GM19193 (cell line): ENCODE measurements around the gene EPG5.

ENCODE experiments used
- POLR2A ChIP-seq: IDR thresholded peaks from 4 replicates; pipeline ENCODE4 v1.6.1; 2011; ENCODE audit not compliant: insufficient read depth, insufficient read length; ENCODE audit errors: extremely low read depth

Gene EPG5

GRCh38 chr18:45825258-45826044, 141.7 kb downstream of the EPG5 start, which contains the start of gene SIGLEC15:
Gene SIGLEC15 (plus strand): TSS chr18:45825675. CDS start chr18:45825729, 54 bp downstream.
- no peak for TF ChIP-seq POLR2A

GRCh38 chr18:45821711-45822110, 145.4 kb downstream of the EPG5 start:
- TF ChIP-seq POLR2A: no peak

- no peak for TF ChIP-seq POLR2A
Observed at GRCh38 chr18:45821026-45821425, 146.1 kb downstream of the EPG5 start.

- no peak for TF ChIP-seq POLR2A
Observed at GRCh38 chr18:45820106-45820745, 146.9 kb downstream of the EPG5 start.

- no peak for TF ChIP-seq POLR2A
Observed at GRCh38 chr18:45817543-45817942, 149.6 kb downstream of the EPG5 start.

- TF ChIP-seq POLR2A: no peak
Observed at GRCh38 chr18:45806226-45806625, 160.9 kb downstream of the EPG5 start.

- TF ChIP-seq POLR2A: no peak
Observed at GRCh38 chr18:45805551-45805950, 161.6 kb downstream of the EPG5 start.

- no peak for TF ChIP-seq POLR2A
Observed at GRCh38 chr18:45802814-45803492, 164.2 kb downstream of the EPG5 start.

GRCh38 chr18:45801416-45802004, 165.6 kb downstream of the EPG5 start:
- TF ChIP-seq POLR2A: no peak
